Lower lobe of right lung (tissue), 2 donors: ENCODE measurements around the gene AQP2. TPM values are rescaled to one million over a fixed set of nuclear protein-coding genes. Genes with fewer than 3 reads are reported as not detected.

Experiments used
- ATAC-seq, 2 donors: fragments of 200-7000 bp; cut with Tn5 transposase; one replicate each; pipeline ENCODE4 v1.9.1; 2020 to 2022; ENCODE audit warnings: mild to moderate bottlenecking in 2 of 2, moderate library complexity in 2 of 2
- DNase-seq: peaks from one replicate; pipeline ENCODE4 v3.0.0-alpha.2; 2020
- H3K27ac ChIP-seq: fragments of 200-600 bp; one replicate; pipeline ENCODE4 v1.8.0; 2022
- H3K27me3 ChIP-seq: fragments of 200-600 bp; one replicate; pipeline ENCODE4 v1.8.0; 2022; ENCODE audit warnings: low read depth
- H3K36me3 ChIP-seq: fragments of 200-600 bp; one replicate; pipeline ENCODE4 v1.8.0; 2022; ENCODE audit warnings: mild to moderate bottlenecking
- H3K4me1 ChIP-seq: fragments of 200-600 bp; one replicate; pipeline ENCODE4 v1.8.0; 2022
- H3K4me3 ChIP-seq: fragments of 200-600 bp; one replicate; pipeline ENCODE4 v1.8.0; 2022; ENCODE audit warnings: mild to moderate bottlenecking
- H3K9me3 ChIP-seq: fragments of 200-600 bp; one replicate; pipeline ENCODE4 v1.8.0; 2022
- CTCF ChIP-seq: fragments of 200-600 bp; IDR thresholded peaks from one replicate; pipeline ENCODE4 v1.8.0; 2022; ENCODE audit warnings: antibody characterized with exemption, mild to moderate bottlenecking
- intact Hi-C: fragments of 100-400 bp; cut with DNase I; formaldehyde crosslinking; loops from one replicate; pipeline ENCODE4 v1.11.0; 2022
- total RNA-seq: library from RNA; stranded (reverse); fragmentation: NEBNext Ultra II Directional; extraction: Animal tissue kit (Norgen Biotek cat#: 25700); gene quantifications from one replicate; pipeline ENCODE4 v1.2.1, GENCODE V29; 2021
- donor health status: DM: no; HTN: yes; CAD: no; lungs with severe emphysema.

AQP2 gene
- total RNA-seq, 1 donor from 2014 or later, result not detected

DNA sequence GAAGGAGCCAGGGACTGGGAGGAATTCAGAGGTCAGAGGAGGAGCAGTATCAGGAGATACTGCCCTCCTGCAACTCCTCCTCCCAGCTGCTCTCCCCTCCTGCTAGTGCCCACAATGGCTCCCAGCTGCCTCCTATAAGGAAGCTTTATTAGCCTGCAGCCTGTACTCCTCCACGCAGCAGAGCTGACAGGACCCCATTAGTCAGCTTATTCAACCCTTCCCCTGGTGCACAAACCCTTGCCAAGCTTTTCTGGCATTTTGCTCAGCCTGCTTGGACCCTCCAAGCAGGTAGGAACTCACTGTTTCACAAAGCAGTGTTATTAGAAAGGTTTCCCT lies 6.9 kb upstream of the AQP2 start:
- Histone ChIP-seq H3K9me3 (no peaks in the 10 kb centered on the region), H3K4me1 (peaks cover 14% of the 10 kb centered on the region), H3K27ac (no peak overlapping the region), H3K36me3 (no peaks in the 10 kb centered on the region), H3K27me3 (no peaks in the 10 kb centered on the region), H3K4me3 (no peak overlapping the region)
- DNase-seq, result no peak
- TF ChIP-seq CTCF, result no peak
- no peak for ATAC-seq
- intact Hi-C loops, result no loop called here

- Histone ChIP-seq H3K9me3 (no peaks in the 10 kb centered on the region), H3K27me3 (no peaks in the 10 kb centered on the region), H3K27ac (no peak overlapping the region), H3K36me3 (no peaks in the 10 kb centered on the region), H3K4me3 (no peak overlapping the region), H3K4me1 (peaks cover 14% of the 10 kb centered on the region)
- no peak for ATAC-seq
- no peak for DNase-seq
- intact Hi-C loops, result no loop called here
- TF ChIP-seq CTCF, result no peak
Measured at GRCh38 chr12:49944046-49944445, 6.5 kb upstream of the AQP2 start.

DNA sequence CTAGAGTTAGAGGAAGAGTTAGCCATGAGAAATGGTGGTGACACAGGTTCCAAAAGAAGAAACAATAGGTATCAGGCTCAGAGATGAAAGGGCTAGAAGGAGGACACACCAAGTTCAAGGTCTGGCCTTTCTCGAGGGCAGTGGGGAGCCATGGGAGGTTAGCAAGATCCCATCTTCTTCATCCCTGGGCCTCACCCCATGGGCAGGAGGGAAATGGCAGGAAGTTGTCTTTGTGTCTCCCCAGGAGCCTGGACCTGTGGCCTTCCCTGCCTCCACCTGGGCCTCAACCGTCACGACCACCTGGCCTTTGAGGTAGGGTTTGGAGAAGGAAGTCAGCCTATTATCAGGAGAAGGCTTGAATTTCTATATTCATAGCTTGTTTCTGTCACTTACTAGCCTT lies 5.8 kb upstream of the AQP2 start:
- Histone ChIP-seq H3K36me3 (no peaks in the 10 kb centered on the region), H3K27ac (no peak overlapping the region), H3K9me3 (no peaks in the 10 kb centered on the region), H3K4me1 (peaks cover 14% of the 10 kb centered on the region), H3K27me3 (no peaks in the 10 kb centered on the region), H3K4me3 (no peak overlapping the region)
- ATAC-seq (no peak), DNase-seq (no peak)
- intact Hi-C loops, result no loop called here
- TF ChIP-seq CTCF, result no peak

DNA sequence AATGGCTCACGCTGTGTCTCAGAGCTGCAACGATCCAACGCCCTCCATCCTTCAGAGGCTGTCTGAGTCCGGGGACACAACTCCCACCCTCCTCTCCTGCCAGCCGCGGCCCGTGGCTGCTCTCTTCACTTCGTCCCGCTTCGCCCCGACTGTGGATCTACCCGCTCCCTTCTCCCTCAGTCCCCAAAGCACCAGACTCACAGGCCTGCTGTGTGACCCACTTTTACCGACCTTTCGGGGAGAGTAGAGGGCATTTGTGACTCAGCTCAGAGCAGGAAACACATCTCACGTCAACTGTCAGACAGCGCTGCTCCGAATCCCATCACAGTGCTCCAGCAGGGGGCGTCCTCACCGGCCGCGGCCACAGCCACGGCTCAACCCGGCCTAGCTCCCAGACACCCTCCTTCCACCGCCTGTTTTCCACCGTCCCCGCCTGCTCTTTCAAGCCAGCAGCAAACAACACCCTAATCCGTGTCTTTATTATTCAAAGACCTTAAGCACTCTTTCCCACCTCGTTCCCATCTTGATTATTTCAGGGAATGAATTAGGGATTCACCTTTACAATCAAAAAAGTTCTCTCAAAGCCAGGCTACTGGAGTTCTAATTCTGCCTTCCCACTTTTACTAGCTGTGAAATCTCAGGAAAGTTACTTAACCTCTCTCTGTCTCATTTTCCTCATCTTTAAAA lies 5.0 kb upstream of the AQP2 start:
- intact Hi-C loops, result no loop called here
- DNase-seq (peak; percentile 84), ATAC-seq (peak; percentile 91 to 95)
- H3K9me3 ChIP-seq, result no peaks in the 10 kb centered on the region
- no peak overlapping the region for H3K27ac ChIP-seq
- H3K27me3 ChIP-seq, result no peaks in the 10 kb centered on the region
- peaks cover 14% of the 10 kb centered on the region for H3K4me1 ChIP-seq
- no peaks in the 10 kb centered on the region for H3K36me3 ChIP-seq
- TF ChIP-seq CTCF, result peak; percentile 90
- peak overlapping the region; percentile 10 for H3K4me3 ChIP-seq

DNA sequence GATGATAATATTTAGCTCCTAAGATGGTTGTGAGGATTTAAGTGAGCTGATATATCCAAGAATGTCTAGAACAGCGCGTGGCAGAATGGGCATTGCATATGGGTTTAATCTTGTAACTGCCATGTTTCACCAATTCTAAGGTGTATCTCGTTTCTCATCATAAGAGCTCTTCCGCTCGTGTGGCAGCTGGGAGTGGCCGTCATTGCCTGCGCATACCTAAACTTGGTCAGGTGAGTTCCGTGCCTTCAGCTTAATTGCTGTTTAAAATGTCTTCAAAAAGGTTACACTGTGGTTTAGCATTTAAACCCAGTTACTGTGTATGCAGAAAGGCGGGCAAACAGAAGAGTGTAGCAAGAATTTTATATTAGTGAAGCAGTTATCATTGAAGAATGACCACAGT lies 4.5 kb upstream of the AQP2 start:
- H3K9me3 ChIP-seq, result no peaks in the 10 kb centered on the region
- H3K4me3 ChIP-seq, result no peak overlapping the region
- TF ChIP-seq CTCF, result no peak
- H3K4me1 ChIP-seq, result peaks cover 14% of the 10 kb centered on the region
- DNase-seq, result no peak
- peak in 1 of 2 donors; percentile 44 for ATAC-seq
- no peak overlapping the region for H3K27ac ChIP-seq
- intact Hi-C loops, result no loop called here
- H3K27me3 ChIP-seq, result no peaks in the 10 kb centered on the region
- H3K36me3 ChIP-seq, result no peaks in the 10 kb centered on the region
